NB4 (cell line): ENCODE data around the gene TTC1.
"Not testable (repeated sequence)": the region's sequence is repeated elsewhere in the genome, so short reads cannot be mapped to it uniquely, and the experiment has no call there.

Source experiments
- DNase-seq: peaks from one replicate; pipeline ENCODE4 v3.0.0; 2010; ENCODE audit warnings: low read depth
- H3K4me3 ChIP-seq: one replicate; pipeline ENCODE4 v1.5.1; 2011; ENCODE audit warnings: mild to moderate bottlenecking, low read depth, low read length, moderate library complexity
- CTCF ChIP-seq: IDR thresholded peaks from one replicate; pipeline ENCODE4 v1.5.1; 2012; ENCODE audit warnings: low read depth, low read length
- MAX ChIP-seq: IDR thresholded peaks from 2 replicates; pipeline ENCODE4 v1.6.1; 2011; ENCODE audit warnings: low read depth, low read length
- MYC ChIP-seq: IDR thresholded peaks from 2 replicates; pipeline ENCODE4 v1.6.1; 2011; ENCODE audit warnings: low read depth, low read length
- POLR2A ChIP-seq: IDR thresholded peaks from 2 replicates; pipeline ENCODE4 v1.6.1; 2011; ENCODE audit warnings: mild to moderate bottlenecking; ENCODE audit not compliant: insufficient read length; ENCODE audit errors: extremely low read depth

The TTC1 gene

GRCh38 chr5:160009591-160009989, 651 bp downstream of the TTC1 start:
- peak overlapping the region; percentile 100 for H3K4me3 ChIP-seq

GRCh38 chr5:160011471-160011870, 2.5 kb downstream of the TTC1 start:
- no peak for DNase-seq
- peak overlapping the region; percentile 100 for H3K4me3 ChIP-seq
- TF ChIP-seq MYC (no peak), CTCF (no peak), POLR2A (no peak), MAX (no peak)

More at GRCh38 chr5:160009591-160009989, 651 bp downstream of the TTC1 start:
- DNase-seq: no peak
- TF ChIP-seq MAX (no peak), CTCF (no peak), POLR2A (no peak), MYC (no peak)

- not testable (repeated sequence) for DNase-seq, H3K4me3 ChIP-seq
Observed at GRCh38 chr5:160014197-160014596, 5.3 kb downstream of the TTC1 start.

GRCh38 chr5:160018945-160019625, 10.1 kb downstream of the TTC1 start:
- DNase-seq: no peak
- TF ChIP-seq MYC (no peak), MAX (no peak), POLR2A (no peak), CTCF (no peak)
- H3K4me3 ChIP-seq: no peak overlapping the region

GRCh38 chr5:160020266-160020770, 11.4 kb downstream of the TTC1 start:
- no peak for TF ChIP-seq CTCF
- TF ChIP-seq MYC: no peak
- TF ChIP-seq POLR2A: no peak
- TF ChIP-seq MAX: no peak
- no peak overlapping the region for H3K4me3 ChIP-seq
- DNase-seq: no peak

GRCh38 chr5:160020964-160021363, 12.0 kb downstream of the TTC1 start:
- no peak overlapping the region for H3K4me3 ChIP-seq
- no peak for DNase-seq
- TF ChIP-seq MYC: no peak
- TF ChIP-seq POLR2A: no peak
- no peak for TF ChIP-seq CTCF
- no peak for TF ChIP-seq MAX
